GM12872 (cell line): ENCODE measurements around the gene RABL6.

Experiments
- CTCF ChIP-seq: IDR thresholded peaks from 3 replicates; pipeline ENCODE4 v1.5.1; 2011; ENCODE audit warnings: low read depth, mild to moderate bottlenecking, low read length, moderate library complexity; ENCODE audit not compliant: insufficient read depth

Gene RABL6

GRCh38 chr9:136865041-136865767 is 57.5 kb downstream of the RABL6 start:
- TF ChIP-seq CTCF: no peak

DNA sequence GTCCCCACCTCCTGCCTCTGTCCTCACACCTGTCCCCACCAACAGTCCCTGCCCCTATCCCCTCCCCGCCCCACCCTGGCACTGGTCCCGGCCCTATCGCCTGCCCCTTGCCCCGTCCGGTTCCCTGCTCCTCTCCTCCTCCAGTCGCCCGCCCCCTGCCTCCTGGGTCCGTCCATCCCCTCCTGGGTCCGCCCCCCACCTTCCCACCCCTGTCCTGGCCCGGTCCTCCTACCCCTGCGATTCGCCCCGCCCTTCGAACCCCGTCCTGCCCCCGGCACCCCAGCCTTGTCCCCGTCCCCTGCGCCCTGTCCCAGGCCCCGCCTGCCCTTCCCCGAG is 58.0 kb downstream of the RABL6 start:
- no peak for TF ChIP-seq CTCF

DNA sequence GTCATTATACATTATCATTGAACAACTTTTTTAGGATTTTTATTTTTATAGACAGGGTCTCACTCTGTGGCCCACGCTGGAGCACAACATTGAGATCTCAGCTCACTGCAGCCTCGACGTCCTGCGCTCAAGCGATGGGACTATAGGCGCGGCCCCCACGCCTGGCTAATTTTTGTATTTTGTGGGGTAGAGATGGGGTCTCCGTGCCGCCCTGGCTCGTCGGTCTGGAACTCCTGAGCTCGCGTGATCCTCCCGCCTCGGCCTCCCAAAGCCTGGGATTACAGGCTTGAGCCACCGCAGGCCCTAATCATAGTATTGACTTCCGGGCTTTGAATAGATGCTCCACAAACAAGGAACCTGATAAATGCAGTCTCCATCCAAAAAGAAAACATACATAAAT is 59.7 kb downstream of the RABL6 start:
- no peak for TF ChIP-seq CTCF

DNA sequence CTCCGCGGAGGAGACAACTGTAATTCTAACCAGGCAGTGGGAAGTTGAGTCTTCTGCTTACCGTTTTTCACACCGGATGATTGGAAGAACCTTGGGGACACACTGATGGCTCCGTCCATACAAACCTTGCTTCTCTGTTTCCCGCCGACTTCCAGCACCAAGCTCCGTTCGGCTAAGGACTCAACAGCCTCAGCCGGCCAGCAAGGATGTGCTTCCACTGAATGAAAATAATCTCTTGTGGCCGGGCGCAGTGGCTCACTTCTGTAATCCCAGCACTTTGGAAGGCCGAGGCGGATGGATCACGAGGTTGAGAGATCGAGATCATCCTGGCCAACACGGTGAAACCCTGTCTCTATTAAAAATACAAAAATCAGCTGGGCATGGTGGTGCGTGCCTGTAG is 60.2 kb downstream of the RABL6 start:
- no peak for TF ChIP-seq CTCF

GRCh38 chr9:136868644-136869043 is 60.9 kb downstream of the RABL6 start:
- no peak for TF ChIP-seq CTCF

GRCh38 chr9:136875155-136875554 is 67.4 kb downstream of the RABL6 start:
- no peak for TF ChIP-seq CTCF

DNA sequence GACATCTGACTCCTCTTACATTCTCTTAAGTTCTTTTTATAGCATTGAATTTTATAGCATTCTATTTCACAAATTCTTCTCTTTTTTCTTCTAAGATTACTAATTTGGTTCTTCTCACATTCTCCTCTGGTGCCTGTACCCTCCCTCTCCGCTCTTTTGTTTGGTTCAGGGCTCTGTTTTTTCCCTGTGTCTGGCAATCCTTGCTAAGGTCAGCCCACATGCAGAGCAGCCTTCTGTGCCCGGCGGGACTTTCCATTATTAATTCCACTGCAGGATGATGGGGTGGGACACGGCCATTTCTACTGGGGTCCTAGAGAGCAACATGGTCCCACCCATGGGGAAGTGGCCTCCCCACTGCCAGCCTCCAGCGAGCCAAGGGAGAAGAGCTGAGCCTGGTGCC is 68.7 kb downstream of the RABL6 start:
- TF ChIP-seq CTCF: no peak
